IPS DF 6.9 (cell line): Measurements from ENCODE around the gene SETD6.

ENCODE experiments used
- DNase-seq: peaks from one replicate; pipeline ENCODE4 v3.0.0-alpha.2; 2013; ENCODE audit warnings: low read depth, low spot score
- H3K27ac ChIP-seq: one replicate; pipeline ENCODE4 v1.5.1; 2013; ENCODE audit warnings: low read length, control low read depth
- H3K27me3 ChIP-seq: 2 replicates; pipeline ENCODE4 v1.6.1; 2013; ENCODE audit warnings: mild to moderate bottlenecking, low read length; ENCODE audit not compliant: control insufficient read depth, insufficient read depth
- H3K36me3 ChIP-seq: 2 replicates; pipeline ENCODE4 v1.6.1; 2013; ENCODE audit warnings: low read length; ENCODE audit not compliant: control insufficient read depth, insufficient read depth
- H3K4me1 ChIP-seq: 2 replicates; pipeline ENCODE4 v1.6.1; 2013; ENCODE audit warnings: low read length; ENCODE audit not compliant: control insufficient read depth, insufficient read depth
- H3K4me3 ChIP-seq: 2 replicates; pipeline ENCODE4 v1.5.1; 2013; ENCODE audit warnings: mild to moderate bottlenecking, low read length
- H3K9me3 ChIP-seq: 2 replicates; pipeline ENCODE4 v1.6.1; 2013; ENCODE audit warnings: low read length, inconsistent platforms; ENCODE audit not compliant: control insufficient read depth, insufficient read depth
- WGBS: extraction: QIAGEN DNeasy Blood & Tissue Kit; methylation state at CpG from one replicate; pipeline ENCODE4 v1.1.7; 2013; ENCODE audit warnings: mixed read lengths, missing lambda C conversion rate; ENCODE audit not compliant: insufficient read length, insufficient coverage; 5-methylcytosine and 5-hydroxymethylcytosine counted together

The SETD6 gene

GRCh38 chr16:58501242-58502131, 13.8 kb upstream of the SETD6 start:
- H3K9me3 ChIP-seq: no peaks in the 10 kb centered on the region
- H3K4me3 ChIP-seq: peak overlapping the region; percentile 54; the same call in 1 of the 2 replicates
- H3K36me3 ChIP-seq: no peaks in the 10 kb centered on the region
- no peak overlapping the region for H3K27ac ChIP-seq
- H3K4me1 ChIP-seq: peaks cover 2% of the 10 kb centered on the region
- peak; percentile 60 for DNase-seq
- no peaks in the 10 kb centered on the region for H3K27me3 ChIP-seq
- WGBS: no CpG with 5 or more reads among the region's 42 CpGs

GRCh38 chr16:58502217-58502921, 12.9 kb upstream of the SETD6 start:
- Histone ChIP-seq H3K9me3 (no peaks in the 10 kb centered on the region), H3K4me1 (peaks cover 2% of the 10 kb centered on the region), H3K27ac (no peak overlapping the region), H3K4me3 (no peak overlapping the region), H3K27me3 (no peaks in the 10 kb centered on the region), H3K36me3 (no peaks in the 10 kb centered on the region)
- no CpG with 5 or more reads among the region's 8 CpGs for WGBS
- no peak for DNase-seq

- no peak overlapping the region for H3K27ac ChIP-seq
- peaks cover 2% of the 10 kb centered on the region for H3K4me1 ChIP-seq
- no peaks in the 10 kb centered on the region for H3K9me3 ChIP-seq
- no peaks in the 10 kb centered on the region for H3K27me3 ChIP-seq
- DNase-seq: no peak
- no peaks in the 10 kb centered on the region for H3K36me3 ChIP-seq
- no peak overlapping the region for H3K4me3 ChIP-seq
- no CpG with 5 or more reads among the region's 14 CpGs for WGBS
Measured at GRCh38 chr16:58503166-58503862, 12.0 kb upstream of the SETD6 start.

GRCh38 chr16:58503863-58504688, 11.2 kb upstream of the SETD6 start:
- no peak overlapping the region for H3K27ac ChIP-seq
- peaks cover 2% of the 10 kb centered on the region for H3K4me1 ChIP-seq
- H3K9me3 ChIP-seq: no peaks in the 10 kb centered on the region
- H3K27me3 ChIP-seq: no peaks in the 10 kb centered on the region
- no peak for DNase-seq
- no CpG with 5 or more reads among the region's 21 CpGs for WGBS
- no peak overlapping the region for H3K4me3 ChIP-seq
- H3K36me3 ChIP-seq: 0 out of 2 replicates have a peak, but pooled peaks cover under 1% of the 10 kb centered on the region

- H3K36me3 ChIP-seq: 0 out of 2 replicates have a peak, but pooled peaks cover 2% of the 10 kb centered on the region
- no peaks in the 10 kb centered on the region for H3K9me3 ChIP-seq
- no CpG with 5 or more reads among the region's 20 CpGs for WGBS
- H3K4me3 ChIP-seq: no peak overlapping the region
- no peak for DNase-seq
- H3K27ac ChIP-seq: no peak overlapping the region
- H3K27me3 ChIP-seq: no peaks in the 10 kb centered on the region
- H3K4me1 ChIP-seq: no peaks in the 10 kb centered on the region
Measured at GRCh38 chr16:58506241-58507194, 8.8 kb upstream of the SETD6 start.

GRCh38 chr16:58507195-58507962, 7.9 kb upstream of the SETD6 start:
- Histone ChIP-seq H3K27ac (no peak overlapping the region), H3K36me3 (0 out of 2 replicates have a peak, but pooled peaks cover 2% of the 10 kb centered on the region), H3K9me3 (no peaks in the 10 kb centered on the region), H3K4me3 (no peak overlapping the region), H3K27me3 (no peaks in the 10 kb centered on the region), H3K4me1 (no peaks in the 10 kb centered on the region)
- DNase-seq: no peak
- WGBS: no CpG with 5 or more reads among the region's 15 CpGs

GRCh38 chr16:58507963-58508670, 7.2 kb upstream of the SETD6 start:
- no peak overlapping the region for H3K4me3 ChIP-seq
- no peaks in the 10 kb centered on the region for H3K4me1 ChIP-seq
- H3K9me3 ChIP-seq: no peaks in the 10 kb centered on the region
- H3K27me3 ChIP-seq: no peaks in the 10 kb centered on the region
- H3K36me3 ChIP-seq: 0 out of 2 replicates have a peak, but pooled peaks cover 2% of the 10 kb centered on the region
- no CpG with 5 or more reads among the region's 14 CpGs for WGBS
- no peak for DNase-seq
- no peak overlapping the region for H3K27ac ChIP-seq

GRCh38 chr16:58508671-58509251, 6.6 kb upstream of the SETD6 start:
- Histone ChIP-seq H3K9me3 (no peaks in the 10 kb centered on the region), H3K4me1 (no peaks in the 10 kb centered on the region), H3K27me3 (no peaks in the 10 kb centered on the region), H3K27ac (no peak overlapping the region), H3K36me3 (0 out of 2 replicates have a peak, but pooled peaks cover 2% of the 10 kb centered on the region), H3K4me3 (no peak overlapping the region)
- DNase-seq: no peak
- WGBS: no CpG with 5 or more reads among the region's 5 CpGs
